Right lobe of liver (tissue), 4 donors: Measurements from ENCODE around the gene MSRB1.

ENCODE experiments used
- CTCF ChIP-seq, 4 donors: fragments of 200-600 bp in 3 of 4; fragments of 450-650 bp in 1 of 4; IDR thresholded peaks; one replicate each; pipeline versions ENCODE4 v1.5.1 to v1.8.0; 2016 to 2022; ENCODE audit warnings: antibody characterized with exemption in 4 of 4, mild to moderate bottlenecking in 2 of 4
- POLR2A ChIP-seq: fragments of 450-650 bp; IDR thresholded peaks from one replicate; pipeline ENCODE4 v1.6.1; 2017; ENCODE audit warnings: antibody characterized with exemption, mild to moderate bottlenecking
- donor health status: DM: no; HTN: no; CAD: no.
- donor health status: DM: no; HTN: no; CAD: no.
- donor health status: DM: no; HTN: yes; CAD: no.

- TF ChIP-seq CTCF (IDR thresholded peaks at IDR 0.05) (no peak), POLR2A (no peak)
Measured at GRCh38 chr16:1911467-1912214, 31.4 kb downstream of the MSRB1 start.
